ENCODE results near the gene FABP6. TPM values are rescaled to one million over a fixed set of nuclear protein-coding genes. Genes with fewer than 3 reads are reported as not detected.

FABP6 gene
- total and polyA plus RNA-seq, 9 of the 15 experiments (the other 6 are each of a cell fraction or from before 2014, with no cell fraction given) = 0.11 to 0.33 (median 0.21) TPM; not detected in 4

- Histone ChIP-seq H3K9ac (ENCODE audit: insufficient read depth in 1 of 2, low read depth in 2 of 2, low read length in 2 of 2) (no peak overlapping the region), H3K36me3 (ENCODE audit: control insufficient read depth, insufficient read depth, low read length) (no peaks in the 10 kb centered on the region), H2AFZ (ENCODE audit: low read depth, low read length) (no peak overlapping the region), H3K4me3 (no peak overlapping the region), H3K9me3 (replicated peaks; ENCODE audit: control insufficient read depth, insufficient read depth, low read depth, low read length) (peaks cover 3% of the 10 kb centered on the region; the same call in 1 of the 2 replicates), H3K79me2 (ENCODE audit: control insufficient read depth, insufficient read depth, low read length) (no peaks in the 10 kb centered on the region), H3K9me1 (ENCODE audit: control insufficient read depth, insufficient read depth, low read length) (no peaks in the 10 kb centered on the region), H3K27me3 (ENCODE audit: control insufficient read depth in 2 of 2, insufficient read depth in 2 of 2, low read length in 2 of 2) (peaks cover 0 to 7% of the 10 kb centered on the region in 2 experiments; a peak in 2 of 5 replicates), H3K4me1 (replicated peaks in 1 of 2; ENCODE audit: control insufficient read depth in 2 of 2, insufficient read depth in 2 of 2, low read length in 2 of 2) (peaks cover 0 to 13% of the 10 kb centered on the region in 2 experiments; a peak in 3 of 5 replicates), H4K20me1 (replicated peaks; ENCODE audit: control insufficient read depth, insufficient read depth, low read length) (no peaks in the 10 kb centered on the region), H3K4me2 (ENCODE audit: insufficient read depth, low read length) (no peak overlapping the region), H3K27ac (ENCODE audit: extremely low read depth, low read depth, low read length) (no peak overlapping the region)
- ATAC-seq (no peak), FAIRE-seq (no peak), DNase-seq (ENCODE audit: extremely low read depth in 1 of 4, low spot score in 3 of 4) (no peak)
- CTCF ChIA-PET (ENCODE audit: low intra/inter-chr PET ratio) = no interaction called here
- intact Hi-C loops (cut with micrococcal nuclease) (no loop called here), in situ Hi-C loops (cut with MboI) (no loop called here)
- 42% methylated on average over 5 of the region's 5 CpGs for WGBS (ENCODE audit: insufficient coverage, low coverage, missing lambda C conversion rate)
- TF ChIP-seq CBX5 (IDR thresholded peaks at IDR 0.05; ENCODE audit: borderline replicate concordance, low read depth) = peak; percentile 84
- 0 out of 2 replicates have a peak, but pooled peaks have one; percentile 31 for TF ChIP-seq TRIM28 (IDR thresholded peaks at IDR 0.05)
- peak; percentile 75 for TF ChIP-seq ZNF280A (IDR thresholded peaks at IDR 0.05; ENCODE audit: low read depth, partially characterized antibody)
- peak in 1 of 2 experiments; percentile 81; a peak in 1 of 3 replicates for TF ChIP-seq CBX3 (IDR thresholded peaks at IDR 0.05; ENCODE audit: borderline replicate concordance in 1 of 2, low read length in 2 of 2)
- TF ChIP-seq ZNF384 (IDR thresholded peaks at IDR 0.05; ENCODE audit: low read depth, low read length) = no peak
- POLR2A ChIA-PET = interaction anchor here (0.8 to 2.4 kb wide), 4 partner anchors 10 to 13 kb away, joined by 3 to 13 read pairs (median 3); no protein-coding TSS in a partner anchor
- BruUV-seq (replicated peaks) = no TSS peak
Measured at GRCh38 chr5:160186480-160186879, 42.8 kb upstream of the FABP6 start.

Measured in K562 (cell line).